Stimulated activated naive CD8-positive, alpha-beta T cell treated with anti-CD3 and anti-CD28 coated beads, Interleukin-15, Interleukin-2, amounts not matched to agents 100 U/mL and 50 U/mL, for 24 hours (primary cell): Measurements from ENCODE around the gene ATP2C2.

Source experiments
- ATAC-seq: fragments of 150-1000 bp; cut with Tn5 transposase; one replicate; pipeline ENCODE4 v1.10.0; 2021
- DNase-seq: peaks from one replicate; pipeline ENCODE4 v3.0.0; 2021

The ATP2C2 gene

GRCh38 chr16:84497418-84498222 is 129.3 kb downstream of the ATP2C2 start:
- DNase-seq (no peak), ATAC-seq (no peak)

GRCh38 chr16:84498223-84498610 is 129.9 kb downstream of the ATP2C2 start:
- no peak for DNase-seq

GRCh38 chr16:84498859-84499620 is 130.7 kb downstream of the ATP2C2 start:
- ATAC-seq (peak; percentile 28), DNase-seq (no peak)

More at GRCh38 chr16:84498223-84498610, 129.9 kb downstream of the ATP2C2 start:
- ATAC-seq, result no peak

GRCh38 chr16:84499638-84500037 is 131.3 kb downstream of the ATP2C2 start:
- ATAC-seq, result no peak

GRCh38 chr16:84500531-84500930 is 132.2 kb downstream of the ATP2C2 start:
- ATAC-seq, result no peak
- no peak for DNase-seq

More at GRCh38 chr16:84499638-84500037, 131.3 kb downstream of the ATP2C2 start:
- no peak for DNase-seq

- ATAC-seq, result no peak
- no peak for DNase-seq
Measured at GRCh38 chr16:84501077-84501735, 132.9 kb downstream of the ATP2C2 start.

GRCh38 chr16:84502075-84502474 is 133.7 kb downstream of the ATP2C2 start:
- DNase-seq (no peak), ATAC-seq (no peak)

- no peak for DNase-seq
- no peak for ATAC-seq
Measured at GRCh38 chr16:84502581-84502980, 134.2 kb downstream of the ATP2C2 start.

GRCh38 chr16:84503751-84504395 is 135.5 kb downstream of the ATP2C2 start:
- DNase-seq (no peak), ATAC-seq (no peak)

- peak; percentile 99 for DNase-seq
- ATAC-seq, result peak; percentile 96
Measured at GRCh38 chr16:84504420-84505248, 136.3 kb downstream of the ATP2C2 start, which contains the start of gene MEAK7. Gene MEAK7 (minus strand): TSS chr16:84504659. CDS start chr16:84498086, 6,573 bp downstream.

- DNase-seq (no peak), ATAC-seq (no peak)
Measured at GRCh38 chr16:84505249-84506187, 137.2 kb downstream of the ATP2C2 start.

GRCh38 chr16:84507011-84507982 is 139.0 kb downstream of the ATP2C2 start:
- DNase-seq (no peak), ATAC-seq (no peak)

GRCh38 chr16:84508502-84508901 is 140.2 kb downstream of the ATP2C2 start:
- no peak for DNase-seq
- no peak for ATAC-seq

- DNase-seq (no peak), ATAC-seq (no peak)
Measured at GRCh38 chr16:84509032-84509950, 141.0 kb downstream of the ATP2C2 start.

GRCh38 chr16:84511180-84511800 is 143.0 kb downstream of the ATP2C2 start:
- ATAC-seq, result no peak
- DNase-seq, result peak; percentile 87

- DNase-seq, result no peak
- no peak for ATAC-seq
Measured at GRCh38 chr16:84511831-84512230, 143.5 kb downstream of the ATP2C2 start.

GRCh38 chr16:84513123-84513522 is 144.8 kb downstream of the ATP2C2 start:
- ATAC-seq, result no peak
- DNase-seq, result no peak
